Left hindlimb (tissue), 1 donor: ENCODE measurements around the gene TMEM229B.

Source experiments
- DNase-seq: peaks from one replicate; pipeline ENCODE4 v3.0.0-alpha.2; 2018

TMEM229B gene

GRCh38 chr14:67487937-67488893 lies at the start of gene TMEM229B:
Gene TMEM229B, minus strand, starts transcription at chr14:67488721. Its CDS starts 14,798 bp downstream, at chr14:67473923.
- DNase-seq, result no peak

GRCh38 chr14:67537736-67538135 lies 49.2 kb upstream of the TMEM229B start:
- DNase-seq, result no peak

GRCh38 chr14:67536087-67536486 lies 47.6 kb upstream of the TMEM229B start:
- no peak for DNase-seq

- no peak for DNase-seq
Observed at GRCh38 chr14:67533754-67534085, 45.2 kb upstream of the TMEM229B start.

GRCh38 chr14:67532998-67533753 lies 44.7 kb upstream of the TMEM229B start, which contains the start of gene PLEKHH1:
Gene PLEKHH1, plus strand, starts transcription at chr14:67533290. Its CDS starts 8,578 bp downstream, at chr14:67541868.
- DNase-seq, result peak; percentile 69

GRCh38 chr14:67532606-67532997 lies 44.1 kb upstream of the TMEM229B start:
- no peak for DNase-seq

GRCh38 chr14:67529947-67530935 lies 41.7 kb upstream of the TMEM229B start:
- DNase-seq, result no peak

- DNase-seq, result no peak
Observed at GRCh38 chr14:67528276-67528675, 39.8 kb upstream of the TMEM229B start.

- DNase-seq, result no peak
Observed at GRCh38 chr14:67527756-67528155, 39.2 kb upstream of the TMEM229B start.

- DNase-seq, result no peak
Observed at GRCh38 chr14:67526676-67527459, 38.3 kb upstream of the TMEM229B start.

GRCh38 chr14:67526181-67526580 lies 37.7 kb upstream of the TMEM229B start:
- no peak for DNase-seq

GRCh38 chr14:67525389-67525788 lies 36.9 kb upstream of the TMEM229B start:
- no peak for DNase-seq

GRCh38 chr14:67524634-67524963 lies 36.1 kb upstream of the TMEM229B start:
- DNase-seq, result no peak

GRCh38 chr14:67523764-67524633 lies 35.5 kb upstream of the TMEM229B start:
- no peak for DNase-seq

GRCh38 chr14:67522270-67522669 lies 33.7 kb upstream of the TMEM229B start:
- DNase-seq, result no peak

- no peak for DNase-seq
Observed at GRCh38 chr14:67520482-67520881, 32.0 kb upstream of the TMEM229B start.

- no peak for DNase-seq
Observed at GRCh38 chr14:67519406-67519805, 30.9 kb upstream of the TMEM229B start.

- no peak for DNase-seq
Observed at GRCh38 chr14:67517083-67517482, 28.6 kb upstream of the TMEM229B start.

- no peak for DNase-seq
Observed at GRCh38 chr14:67516676-67517075, 28.2 kb upstream of the TMEM229B start.

- DNase-seq, result no peak
Observed at GRCh38 chr14:67515386-67516079, 27.0 kb upstream of the TMEM229B start.
